Activated T-cell treated with anti-CD3 and anti-CD28 coated beads, Interleukin-2, amount 50 U/mL, for 24 hours (primary cell): Measurements from ENCODE around the gene SLC5A9.
"Not testable (repeated sequence)": the region's sequence is repeated elsewhere in the genome, so short reads cannot be mapped to it uniquely, and the experiment has no call there.

Experiments used
- DNase-seq: peaks from one replicate; pipeline ENCODE4 v3.0.0-alpha.2; 2020
- H3K27ac Mint-ChIP-seq: 2 replicates; pipeline ENCODE4 v1.8.0; 2020; ENCODE audit warnings: mild to moderate bottlenecking, mixed read lengths
- H3K27me3 Mint-ChIP-seq: 2 replicates; pipeline ENCODE4 v1.8.0; 2020; ENCODE audit warnings: mixed read lengths
- H3K36me3 Mint-ChIP-seq: 2 replicates; pipeline ENCODE4 v1.8.0; 2020; ENCODE audit warnings: low read depth, mixed read lengths
- H3K4me1 Mint-ChIP-seq: 2 replicates; pipeline ENCODE4 v1.8.0; 2020; ENCODE audit warnings: low read depth, mixed read lengths
- H3K4me3 Mint-ChIP-seq: 2 replicates; pipeline ENCODE4 v1.8.0; 2020; ENCODE audit warnings: mild to moderate bottlenecking, moderate library complexity, mixed read lengths
- H3K9me3 Mint-ChIP-seq: 2 replicates; pipeline ENCODE4 v1.8.0; 2020; ENCODE audit warnings: mixed read lengths

Gene SLC5A9

GRCh38 chr1:48242141-48242736 lies 19.7 kb downstream of the SLC5A9 start:
- no peaks in the 10 kb centered on the region for H3K9me3 Mint-ChIP-seq
- no peak for DNase-seq
- H3K27ac Mint-ChIP-seq = no peak overlapping the region
- H3K4me1 Mint-ChIP-seq = no peaks in the 10 kb centered on the region
- H3K4me3 Mint-ChIP-seq = no peak overlapping the region
- H3K27me3 Mint-ChIP-seq = no peaks in the 10 kb centered on the region
- no peaks in the 10 kb centered on the region for H3K36me3 Mint-ChIP-seq

GRCh38 chr1:48245106-48245505 lies 22.6 kb downstream of the SLC5A9 start:
- no peak overlapping the region for H3K4me3 Mint-ChIP-seq
- H3K9me3 Mint-ChIP-seq = no peaks in the 10 kb centered on the region
- H3K27me3 Mint-ChIP-seq = peaks cover 17% of the 10 kb centered on the region
- H3K4me1 Mint-ChIP-seq = no peaks in the 10 kb centered on the region
- no peak overlapping the region for H3K27ac Mint-ChIP-seq
- no peak for DNase-seq
- no peaks in the 10 kb centered on the region for H3K36me3 Mint-ChIP-seq

GRCh38 chr1:48246727-48247126 lies 24.2 kb downstream of the SLC5A9 start:
- Mint-ChIP-seq H3K27ac (no peak overlapping the region), H3K9me3 (no peaks in the 10 kb centered on the region), H3K27me3 (peaks cover 17% of the 10 kb centered on the region), H3K4me1 (no peaks in the 10 kb centered on the region), H3K36me3 (no peaks in the 10 kb centered on the region), H3K4me3 (no peak overlapping the region)
- no peak for DNase-seq

- Mint-ChIP-seq H3K9me3 (no peaks in the 10 kb centered on the region), H3K4me1 (no peaks in the 10 kb centered on the region), H3K27me3 (peaks cover 19% of the 10 kb centered on the region), H3K27ac (no peak overlapping the region), H3K36me3 (no peaks in the 10 kb centered on the region), H3K4me3 (no peak overlapping the region)
- no peak for DNase-seq
Measured at GRCh38 chr1:48248356-48248755, 25.8 kb downstream of the SLC5A9 start.

- peaks cover 21% of the 10 kb centered on the region for H3K27me3 Mint-ChIP-seq
Measured at GRCh38 chr1:48249868-48250267, 27.4 kb downstream of the SLC5A9 start.

GRCh38 chr1:48250572-48250971 lies 28.1 kb downstream of the SLC5A9 start:
- no peak for DNase-seq
- Mint-ChIP-seq H3K36me3 (no peaks in the 10 kb centered on the region), H3K9me3 (no peaks in the 10 kb centered on the region), H3K27me3 (peaks cover 22% of the 10 kb centered on the region), H3K27ac (no peak overlapping the region), H3K4me3 (no peak overlapping the region), H3K4me1 (no peaks in the 10 kb centered on the region)

More at GRCh38 chr1:48249868-48250267, 27.4 kb downstream of the SLC5A9 start:
- Mint-ChIP-seq H3K27ac (no peak overlapping the region), H3K4me3 (no peak overlapping the region), H3K36me3 (no peaks in the 10 kb centered on the region), H3K4me1 (no peaks in the 10 kb centered on the region), H3K9me3 (no peaks in the 10 kb centered on the region)
- no peak for DNase-seq

- Mint-ChIP-seq H3K27ac (no peak overlapping the region), H3K36me3 (no peaks in the 10 kb centered on the region), H3K4me3 (no peak overlapping the region), H3K4me1 (no peaks in the 10 kb centered on the region), H3K27me3 (peaks cover 26% of the 10 kb centered on the region), H3K9me3 (no peaks in the 10 kb centered on the region)
- no peak for DNase-seq
Measured at GRCh38 chr1:48251323-48251722, 28.8 kb downstream of the SLC5A9 start.

- H3K27ac Mint-ChIP-seq = no peak overlapping the region
- H3K4me1 Mint-ChIP-seq = no peaks in the 10 kb centered on the region
- H3K36me3 Mint-ChIP-seq = no peaks in the 10 kb centered on the region
- H3K4me3 Mint-ChIP-seq = no peak overlapping the region
- peaks cover 26% of the 10 kb centered on the region for H3K27me3 Mint-ChIP-seq
- no peaks in the 10 kb centered on the region for H3K9me3 Mint-ChIP-seq
- DNase-seq = no peak
Measured at GRCh38 chr1:48251821-48252220, 29.3 kb downstream of the SLC5A9 start.

- H3K36me3 Mint-ChIP-seq = no peaks in the 10 kb centered on the region
- no peak for DNase-seq
- no peaks in the 10 kb centered on the region for H3K4me1 Mint-ChIP-seq
- H3K9me3 Mint-ChIP-seq = no peaks in the 10 kb centered on the region
- H3K4me3 Mint-ChIP-seq = no peak overlapping the region
- no peak overlapping the region for H3K27ac Mint-ChIP-seq
- peaks cover 14% of the 10 kb centered on the region for H3K27me3 Mint-ChIP-seq
Measured at GRCh38 chr1:48254254-48254653, 31.7 kb downstream of the SLC5A9 start.

- no peaks in the 10 kb centered on the region for H3K36me3 Mint-ChIP-seq
- H3K4me1 Mint-ChIP-seq = no peaks in the 10 kb centered on the region
- no peak overlapping the region for H3K4me3 Mint-ChIP-seq
- peaks cover 13% of the 10 kb centered on the region for H3K27me3 Mint-ChIP-seq
- no peak for DNase-seq
- H3K9me3 Mint-ChIP-seq = no peaks in the 10 kb centered on the region
- no peak overlapping the region for H3K27ac Mint-ChIP-seq
Measured at GRCh38 chr1:48258106-48258505, 35.6 kb downstream of the SLC5A9 start.

- Mint-ChIP-seq H3K36me3 (no peaks in the 10 kb centered on the region), H3K4me3 (no peak overlapping the region), H3K4me1 (no peaks in the 10 kb centered on the region), H3K9me3 (no peaks in the 10 kb centered on the region), H3K27ac (no peak overlapping the region), H3K27me3 (peaks cover 7% of the 10 kb centered on the region)
- no peak for DNase-seq
Measured at GRCh38 chr1:48261881-48262400, 39.4 kb downstream of the SLC5A9 start.

- no peak for DNase-seq
- no peak overlapping the region for H3K27ac Mint-ChIP-seq
- no peak overlapping the region for H3K4me3 Mint-ChIP-seq
- no peaks in the 10 kb centered on the region for H3K9me3 Mint-ChIP-seq
- H3K27me3 Mint-ChIP-seq = peaks cover 12% of the 10 kb centered on the region
- H3K4me1 Mint-ChIP-seq = no peaks in the 10 kb centered on the region
- H3K36me3 Mint-ChIP-seq = no peaks in the 10 kb centered on the region
Measured at GRCh38 chr1:48263041-48263440, 40.5 kb downstream of the SLC5A9 start.

- Mint-ChIP-seq H3K27ac (no peak overlapping the region), H3K4me3 (no peak overlapping the region), H3K27me3 (peaks cover 10% of the 10 kb centered on the region), H3K36me3 (no peaks in the 10 kb centered on the region), H3K9me3 (no peaks in the 10 kb centered on the region), H3K4me1 (no peaks in the 10 kb centered on the region)
- no peak for DNase-seq
Measured at GRCh38 chr1:48266576-48266975, 44.1 kb downstream of the SLC5A9 start.

- H3K4me3 Mint-ChIP-seq, H3K4me1 Mint-ChIP-seq, DNase-seq, H3K27ac Mint-ChIP-seq, H3K36me3 Mint-ChIP-seq: not testable (repeated sequence)
- peaks cover 11% of the 10 kb centered on the region for H3K9me3 Mint-ChIP-seq
- peaks cover 21% of the 10 kb centered on the region for H3K27me3 Mint-ChIP-seq
Measured at GRCh38 chr1:48277437-48277836, 54.9 kb downstream of the SLC5A9 start.

GRCh38 chr1:48282329-48282728 lies 59.8 kb downstream of the SLC5A9 start:
- not testable (repeated sequence) for H3K36me3 Mint-ChIP-seq, H3K4me1 Mint-ChIP-seq, DNase-seq, H3K4me3 Mint-ChIP-seq, H3K27ac Mint-ChIP-seq
- Mint-ChIP-seq H3K9me3 (peaks cover 11% of the 10 kb centered on the region), H3K27me3 (peaks cover 23% of the 10 kb centered on the region)
